Tibial artery (tissue), 4 donors: ENCODE results near the gene NOL4L.

Experiments
- DNase-seq, 2 donors: peaks; one replicate each; pipeline ENCODE4 v3.0.0-alpha.2; 2019
- H3K27ac ChIP-seq, 2 donors: fragments of 200-600 bp; sonication (generic) in 1 of 2; 1 replicate in 1 of 2; 2 replicates in 1 of 2; pipeline ENCODE4 v1.5.1; 2018 to 2019; ENCODE audit warnings: mild to moderate bottlenecking in 1 of 2
- H3K27me3 ChIP-seq, 2 donors: fragments of 200-600 bp; sonication (generic) in 1 of 2; one replicate each; pipeline versions ENCODE4 v1.5.1 to v1.6.0; 2016 to 2019
- H3K36me3 ChIP-seq, 3 donors: fragments of 200-600 bp; sonication (generic) in 2 of 3; one replicate each; pipeline ENCODE4 v1.5.1; 2016 to 2019; ENCODE audit warnings: mild to moderate bottlenecking in 2 of 3
- H3K4me1 ChIP-seq, 4 donors: fragments of 200-600 bp; sonication (generic) in 2 of 4; 1 replicate in 3 of 4; 2 replicates in 1 of 4; pipeline ENCODE4 v1.5.1; 2016 to 2019
- H3K4me3 ChIP-seq, 2 donors: fragments of 200-600 bp; sonication (generic) in 1 of 2; 1 replicate in 1 of 2; 2 replicates in 1 of 2; pipeline ENCODE4 v1.5.1; 2018 to 2019; ENCODE audit warnings: mild to moderate bottlenecking in 2 of 2
- H3K9me3 ChIP-seq, 3 donors: fragments of 200-600 bp; sonication (generic) in 1 of 3; one replicate each; pipeline ENCODE4 v1.5.1; 2016 to 2019
- CTCF ChIP-seq, 2 experiments: fragments of 200-600 bp in 1 of 2; fragments of 450-650 bp in 1 of 2; IDR thresholded peaks; one replicate each; pipeline ENCODE4 v1.5.1; 2017 to 2019; ENCODE audit warnings: antibody characterized with exemption in 2 of 2, mild to moderate bottlenecking in 1 of 2, moderate library complexity in 1 of 2
- intact Hi-C: fragments of 100-400 bp; cut with DNase I; formaldehyde crosslinking; loops from one replicate; pipeline ENCODE4 v1.15.0; 2023; ENCODE audit warnings: low total_unique reads

Gene NOL4L

GRCh38 chr20:32432277-32432676, 152.9 kb downstream of the NOL4L start:
- H3K27ac ChIP-seq, result no peak overlapping the region
- intact Hi-C loops, result no loop called here
- H3K4me3 ChIP-seq, result no peak overlapping the region
- no peak for TF ChIP-seq CTCF (IDR thresholded peaks at IDR 0.05)
- DNase-seq, result no peak
- H3K4me1 ChIP-seq, result no peaks in the 10 kb centered on the region
- H3K36me3 ChIP-seq, result peaks cover 90 to 94% (median 94%) of the 10 kb centered on the region in 3 donors
- no peaks in the 10 kb centered on the region for H3K9me3 ChIP-seq
- H3K27me3 ChIP-seq, result no peaks in the 10 kb centered on the region

GRCh38 chr20:32431457-32431856, 153.7 kb downstream of the NOL4L start:
- Histone ChIP-seq H3K4me1 (no peaks in the 10 kb centered on the region), H3K36me3 (peaks cover 82 to 86% (median 86%) of the 10 kb centered on the region in 3 donors), H3K4me3 (no peak overlapping the region), H3K27me3 (no peaks in the 10 kb centered on the region), H3K27ac (no peak overlapping the region), H3K9me3 (no peaks in the 10 kb centered on the region)
- intact Hi-C loops, result no loop called here
- no peak for TF ChIP-seq CTCF (IDR thresholded peaks at IDR 0.05)
- no peak for DNase-seq

- no peak overlapping the region for H3K4me3 ChIP-seq
- no peaks in the 10 kb centered on the region for H3K4me1 ChIP-seq
- TF ChIP-seq CTCF (IDR thresholded peaks at IDR 0.05), result no peak
- no peak for DNase-seq
- no peaks in the 10 kb centered on the region for H3K27me3 ChIP-seq
- no peak overlapping the region for H3K27ac ChIP-seq
- H3K9me3 ChIP-seq, result no peaks in the 10 kb centered on the region
- peaks cover 66 to 70% (median 70%) of the 10 kb centered on the region in 3 donors for H3K36me3 ChIP-seq
- intact Hi-C loops, result no loop called here
Observed at GRCh38 chr20:32429745-32430360, 155.3 kb downstream of the NOL4L start.

GRCh38 chr20:32429343-32429742, 155.8 kb downstream of the NOL4L start:
- no peak overlapping the region for H3K27ac ChIP-seq
- H3K36me3 ChIP-seq, result peaks cover 61 to 65% (median 65%) of the 10 kb centered on the region in 3 donors
- no peaks in the 10 kb centered on the region for H3K27me3 ChIP-seq
- no peaks in the 10 kb centered on the region for H3K9me3 ChIP-seq
- intact Hi-C loops, result no loop called here
- TF ChIP-seq CTCF (IDR thresholded peaks at IDR 0.05), result no peak
- DNase-seq, result no peak
- no peak overlapping the region for H3K4me3 ChIP-seq
- no peaks in the 10 kb centered on the region for H3K4me1 ChIP-seq

GRCh38 chr20:32427996-32428395, 157.1 kb downstream of the NOL4L start:
- H3K27ac ChIP-seq, result no peak overlapping the region
- DNase-seq, result no peak
- no peaks in the 10 kb centered on the region for H3K4me1 ChIP-seq
- peaks cover 48 to 51% (median 51%) of the 10 kb centered on the region in 3 donors for H3K36me3 ChIP-seq
- no peaks in the 10 kb centered on the region for H3K9me3 ChIP-seq
- H3K4me3 ChIP-seq, result no peak overlapping the region
- no peaks in the 10 kb centered on the region for H3K27me3 ChIP-seq
- intact Hi-C loops, result no loop called here
- no peak for TF ChIP-seq CTCF (IDR thresholded peaks at IDR 0.05)

- DNase-seq, result no peak
- TF ChIP-seq CTCF (IDR thresholded peaks at IDR 0.05), result no peak
Observed at GRCh38 chr20:32421290-32421689, 163.8 kb downstream of the NOL4L start.

More at GRCh38 chr20:32421290-32421689, 163.8 kb downstream of the NOL4L start:
- intact Hi-C loops, result no loop called here
- Histone ChIP-seq H3K4me1 (no peaks in the 10 kb centered on the region), H3K27ac (no peak overlapping the region), H3K9me3 (no peaks in the 10 kb centered on the region), H3K27me3 (no peaks in the 10 kb centered on the region), H3K36me3 (no peaks in the 10 kb centered on the region), H3K4me3 (no peak overlapping the region)
